Bronchial epithelial cell (primary cell): ENCODE results near the gene VWA2. TPM values are rescaled to one million over a fixed set of nuclear protein-coding genes. Genes with fewer than 3 reads are reported as not detected.

Experiments
- DNase-seq: peaks from one replicate; pipeline ENCODE4 v3.0.0-alpha.2; 2010; ENCODE audit warnings: low read depth
- FAIRE-seq: peaks from 2 replicates; lab custom pipeline; 2011; peaks lifted over from hg19 to GRCh38; lab: Jason Lieb, UNC
- H3K27me3 ChIP-seq: 2 replicates; pipeline ENCODE4 v1.5.1; 2011; ENCODE audit warnings: low read length; ENCODE audit not compliant: control insufficient read depth, insufficient read depth
- H3K36me3 ChIP-seq: 2 replicates; pipeline ENCODE4 v1.5.1; 2011; ENCODE audit warnings: low read length; ENCODE audit not compliant: control insufficient read depth, insufficient read depth
- H3K4me3 ChIP-seq: 2 replicates; pipeline ENCODE4 v1.5.1; 2011; ENCODE audit warnings: mild to moderate bottlenecking, low read depth, low read length, control low read depth
- CTCF ChIP-seq: IDR thresholded peaks from 2 replicates; pipeline ENCODE4 v1.5.1; 2011; ENCODE audit warnings: mild to moderate bottlenecking, moderate library complexity, low read length, control low read depth, inconsistent platforms; ENCODE audit not compliant: insufficient read depth, severe bottlenecking
- total RNA-seq: library from RNA; depleted of rRNA; stranded (reverse); fragments of >200 nt; gene quantifications from 2 replicates; pipeline ENCODE4 v1.2.1, GENCODE V29; 2014

VWA2 gene
- total RNA-seq, 1 donor from 2014 or later: 3.9 TPM

GRCh38 chr10:114260366-114260765 is 21.3 kb downstream of the VWA2 start:
- TF ChIP-seq CTCF: no peak
- no peaks in the 10 kb centered on the region for H3K36me3 ChIP-seq
- FAIRE-seq: peak; percentile 58

GRCh38 chr10:114261076-114261475 is 22.0 kb downstream of the VWA2 start:
- no peak for FAIRE-seq
- DNase-seq: peak; percentile 54
- Histone ChIP-seq H3K4me3 (no peak overlapping the region), H3K36me3 (no peaks in the 10 kb centered on the region), H3K27me3 (no peaks in the 10 kb centered on the region)
- TF ChIP-seq CTCF: no peak

More at GRCh38 chr10:114260366-114260765, 21.3 kb downstream of the VWA2 start:
- no peak for DNase-seq
- Histone ChIP-seq H3K4me3 (no peak overlapping the region), H3K27me3 (no peaks in the 10 kb centered on the region)

- no peak for TF ChIP-seq CTCF
- FAIRE-seq: no peak
- Histone ChIP-seq H3K36me3 (no peaks in the 10 kb centered on the region), H3K27me3 (no peaks in the 10 kb centered on the region), H3K4me3 (no peak overlapping the region)
- no peak for DNase-seq
Measured at GRCh38 chr10:114262496-114262895, 23.4 kb downstream of the VWA2 start.

GRCh38 chr10:114265392-114266053 is 26.5 kb downstream of the VWA2 start:
- Histone ChIP-seq H3K27me3 (no peaks in the 10 kb centered on the region), H3K4me3 (no peak overlapping the region), H3K36me3 (no peaks in the 10 kb centered on the region)
- FAIRE-seq (no peak), DNase-seq (no peak)
- TF ChIP-seq CTCF: no peak

- DNase-seq (peak; percentile 92), FAIRE-seq (peak; percentile 52)
- H3K27me3 ChIP-seq: no peaks in the 10 kb centered on the region
- H3K36me3 ChIP-seq: no peaks in the 10 kb centered on the region
- TF ChIP-seq CTCF: no peak
- no peak overlapping the region for H3K4me3 ChIP-seq
Measured at GRCh38 chr10:114266521-114266920, 27.5 kb downstream of the VWA2 start.
